Embryonic facial prominence (tissue), 1 donor: Measurements from ENCODE around the gene VWA5B1.
"Not testable (repeated sequence)": the region's sequence is repeated elsewhere in the genome, so short reads cannot be mapped to it uniquely, and the experiment has no call there.

ENCODE experiments used
- DNase-seq: peaks from one replicate; pipeline ENCODE4 v3.0.0-alpha.2; 2016; ENCODE audit errors: extremely low spot score

Gene VWA5B1

GRCh38 chr1:20280906-20281305 lies 9.8 kb upstream of the VWA5B1 start:
- no peak for DNase-seq

DNA sequence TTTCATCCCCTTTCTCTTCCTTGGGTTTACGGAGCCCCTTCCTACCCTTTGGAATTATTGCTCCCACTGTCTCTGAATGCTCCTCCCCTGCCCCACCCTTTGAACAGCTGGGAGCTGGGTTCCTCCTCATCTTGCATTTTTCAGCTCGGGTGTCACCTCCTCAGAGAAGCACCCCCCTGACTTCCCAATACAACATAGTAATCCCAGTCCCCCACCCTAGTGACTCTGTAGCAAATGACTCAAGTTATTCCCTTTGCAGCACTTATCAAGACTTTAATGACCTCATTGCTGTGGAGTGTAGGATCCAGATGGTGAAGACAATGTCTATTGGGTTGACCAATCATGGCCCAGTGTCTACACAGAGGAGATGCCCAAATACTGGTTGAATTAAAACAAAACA lies 8.9 kb upstream of the VWA5B1 start:
- no peak for DNase-seq

DNA sequence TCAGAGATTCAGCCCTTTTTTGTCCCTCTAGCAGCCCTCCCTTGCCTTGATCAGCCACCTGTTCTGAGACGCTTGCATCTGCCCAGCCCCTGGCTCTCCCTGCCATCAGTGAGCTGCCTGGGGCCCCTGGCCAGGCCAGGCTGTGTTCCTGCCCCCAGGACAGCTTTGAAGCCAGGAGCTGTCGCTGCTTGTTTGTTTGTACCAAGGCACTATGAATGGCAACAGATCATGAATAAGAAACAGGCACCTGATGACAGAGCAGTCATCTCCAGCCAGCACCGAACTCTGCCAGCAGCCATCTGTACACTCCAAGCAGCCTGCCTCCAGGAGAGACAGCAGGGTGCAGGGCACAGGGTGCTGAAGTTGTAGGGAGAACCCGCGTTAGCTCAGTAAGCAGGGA lies 8.1 kb upstream of the VWA5B1 start:
- no peak for DNase-seq

DNA sequence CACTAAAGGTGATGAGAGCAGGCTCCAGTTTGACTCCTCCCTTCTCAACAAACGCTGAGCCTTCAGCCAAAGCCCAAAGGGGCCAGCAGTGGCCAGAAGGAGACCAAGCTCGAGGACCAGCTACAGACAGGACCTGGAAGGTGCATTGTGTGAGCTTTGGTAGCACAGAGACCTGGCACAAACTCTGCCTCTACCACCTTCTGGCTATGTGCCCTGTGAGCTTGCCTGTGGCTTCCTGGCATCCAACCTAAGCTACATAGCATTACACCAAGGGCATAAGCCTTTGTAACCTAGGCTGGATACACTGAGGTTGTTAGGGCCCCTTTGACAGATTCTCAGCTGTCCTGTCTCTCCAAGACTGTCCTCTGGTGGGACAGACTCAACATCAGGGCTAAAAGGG lies 6.6 kb upstream of the VWA5B1 start:
- no peak for DNase-seq

GRCh38 chr1:20284625-20285024 lies 6.0 kb upstream of the VWA5B1 start:
- no peak for DNase-seq

GRCh38 chr1:20285510-20285909 lies 5.2 kb upstream of the VWA5B1 start:
- no peak for DNase-seq

GRCh38 chr1:20287696-20288095 lies 3.0 kb upstream of the VWA5B1 start:
- DNase-seq: not testable (repeated sequence)

- no peak for DNase-seq
These were observed 990 bp downstream of the VWA5B1 start for GRCh38 chr1:20291645-20292084.

DNA sequence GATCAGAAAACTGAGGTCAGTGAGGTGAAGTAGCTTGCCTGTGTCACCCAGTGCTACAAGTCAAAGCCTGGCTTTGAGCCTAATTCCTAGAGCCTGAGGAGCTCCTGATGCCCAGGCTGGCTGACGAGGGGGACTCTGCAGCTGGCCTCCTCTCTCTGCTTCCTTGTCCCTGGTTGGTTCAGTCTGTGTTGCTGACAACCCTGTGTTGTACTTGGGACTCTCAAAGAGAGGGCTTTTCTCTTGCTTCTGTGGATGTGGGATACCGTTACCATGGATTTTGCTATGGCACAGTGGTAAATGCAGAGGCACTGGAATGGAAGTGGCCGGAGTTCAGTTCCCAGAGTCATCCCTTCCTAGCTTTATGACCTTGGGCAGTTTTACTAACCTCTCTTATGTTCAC lies 8.0 kb downstream of the VWA5B1 start:
- no peak for DNase-seq

GRCh38 chr1:20301463-20302107 lies 10.9 kb downstream of the VWA5B1 start:
- DNase-seq: no peak

DNA sequence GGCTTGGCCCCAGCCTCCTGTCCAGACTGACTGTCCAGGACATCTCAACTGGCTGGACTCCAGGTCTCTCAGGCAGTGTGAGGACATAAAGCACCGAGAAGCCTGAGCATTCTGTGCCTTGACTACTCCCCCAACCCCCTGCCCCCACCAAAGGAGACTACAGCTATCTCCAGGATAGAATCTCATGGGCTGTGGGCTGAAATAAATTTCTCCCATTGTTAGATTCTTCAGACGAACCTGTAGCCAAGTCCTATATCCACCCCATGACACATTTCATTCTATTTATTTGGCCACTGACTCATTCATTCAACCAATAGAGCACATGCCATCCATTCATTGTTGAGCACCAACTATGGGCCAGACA lies 11.4 kb downstream of the VWA5B1 start:
- no peak for DNase-seq

GRCh38 chr1:20307026-20307425 lies 16.4 kb downstream of the VWA5B1 start:
- no peak for DNase-seq

- no peak for DNase-seq
These were observed 17.9 kb downstream of the VWA5B1 start for GRCh38 chr1:20308569-20308968.

- DNase-seq: no peak
These were observed 20.6 kb downstream of the VWA5B1 start for GRCh38 chr1:20311289-20311688.

DNA sequence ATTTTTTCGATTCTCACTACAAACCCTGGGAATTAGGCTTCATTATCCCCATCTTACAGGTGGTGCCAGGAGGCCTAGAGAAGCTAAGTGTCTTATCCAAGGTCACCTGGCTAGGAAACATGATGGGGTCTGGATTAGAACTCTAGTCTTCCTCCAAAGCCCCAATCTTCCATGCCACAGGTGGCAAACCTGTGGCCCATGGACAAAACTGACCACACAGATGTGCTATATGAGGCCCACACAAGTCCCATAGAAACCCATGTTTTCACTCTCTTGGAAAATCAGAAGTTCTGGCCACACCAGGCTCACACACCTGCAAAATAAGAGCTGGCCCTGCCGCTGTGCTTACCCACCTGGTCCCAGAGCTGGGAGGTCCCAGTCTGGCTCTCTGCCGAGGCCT lies 21.6 kb downstream of the VWA5B1 start:
- no peak for DNase-seq

- no peak for DNase-seq
These were observed 22.1 kb downstream of the VWA5B1 start for GRCh38 chr1:20312818-20313217.

- no peak for DNase-seq
These were observed 26.8 kb downstream of the VWA5B1 start for GRCh38 chr1:20317471-20317870.

DNA sequence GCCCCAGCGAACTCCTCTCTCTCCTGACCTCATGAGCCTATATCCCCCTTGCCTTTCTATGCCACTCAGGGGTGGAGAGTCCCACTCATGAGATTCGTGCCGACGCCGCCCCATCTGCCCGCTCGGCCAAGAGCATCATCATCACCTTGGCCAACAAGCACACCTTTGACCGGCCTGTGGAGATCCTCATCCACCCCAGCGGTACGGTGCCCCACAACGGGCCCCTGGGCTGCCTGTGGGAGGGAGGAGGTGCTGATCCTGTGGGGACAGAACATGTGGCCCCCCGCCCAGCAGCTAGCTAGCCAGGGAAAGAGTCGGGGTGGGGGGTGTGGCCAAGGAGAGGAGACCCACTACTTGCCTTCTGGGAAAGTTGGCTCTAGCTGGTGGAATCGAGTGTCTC lies 27.8 kb downstream of the VWA5B1 start:
- no peak for DNase-seq

DNA sequence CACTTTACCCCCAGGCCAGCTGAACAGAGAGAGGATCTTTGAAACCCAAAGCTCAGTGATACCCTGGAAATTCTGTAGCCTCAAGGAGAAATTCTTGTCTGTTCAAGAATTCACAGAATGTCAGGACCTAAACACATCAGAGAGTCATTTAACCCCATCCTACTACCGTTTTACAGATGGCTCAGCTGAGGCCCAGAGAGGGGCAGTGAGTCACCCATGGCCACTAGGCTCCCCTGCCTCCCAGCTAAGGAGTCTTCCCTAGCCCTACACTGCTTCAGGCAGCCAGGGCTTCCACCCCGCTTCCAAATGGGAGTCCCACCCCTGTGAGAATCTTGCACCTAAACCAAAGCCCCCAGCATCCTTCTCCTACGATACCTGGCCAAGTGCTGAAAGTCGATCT lies 28.3 kb downstream of the VWA5B1 start:
- no peak for DNase-seq

DNA sequence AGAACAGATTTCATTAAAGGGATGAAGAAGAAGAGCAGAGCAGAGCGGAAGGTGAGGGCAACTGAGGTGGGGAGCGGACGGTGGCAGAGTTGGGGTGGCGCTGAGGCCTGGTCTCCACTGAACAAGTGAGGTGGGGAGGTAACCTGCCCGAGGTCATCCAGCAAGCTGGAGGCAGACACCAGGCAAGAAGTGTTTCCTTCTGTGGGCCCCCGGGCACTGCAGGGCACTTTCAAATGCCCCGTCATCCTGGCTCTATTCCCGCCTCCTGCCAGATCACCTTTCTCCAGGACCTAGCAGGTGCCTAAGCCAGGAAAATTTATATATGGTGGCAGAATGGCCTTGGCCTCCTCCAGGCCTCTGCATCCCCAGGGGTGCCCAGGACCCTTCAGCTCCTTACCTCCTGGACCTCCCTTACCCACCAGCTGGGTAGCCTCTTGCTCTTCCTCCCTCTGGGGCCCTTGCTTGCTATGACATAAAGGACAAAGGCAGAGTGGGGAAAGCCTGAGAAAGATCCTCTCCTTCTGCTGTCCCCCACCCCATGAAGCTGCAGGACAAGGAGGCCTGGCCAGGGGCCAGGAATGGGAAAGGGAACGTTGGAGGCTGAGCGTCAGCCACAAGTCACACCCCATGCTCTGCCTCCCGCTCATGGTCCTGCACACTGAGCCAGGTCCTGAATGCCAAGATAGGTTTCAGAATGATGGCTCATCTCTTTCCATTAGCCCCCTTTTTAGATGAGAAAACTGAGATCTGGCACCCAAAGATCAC lies 29.0 kb downstream of the VWA5B1 start:
- DNase-seq: no peak

DNA sequence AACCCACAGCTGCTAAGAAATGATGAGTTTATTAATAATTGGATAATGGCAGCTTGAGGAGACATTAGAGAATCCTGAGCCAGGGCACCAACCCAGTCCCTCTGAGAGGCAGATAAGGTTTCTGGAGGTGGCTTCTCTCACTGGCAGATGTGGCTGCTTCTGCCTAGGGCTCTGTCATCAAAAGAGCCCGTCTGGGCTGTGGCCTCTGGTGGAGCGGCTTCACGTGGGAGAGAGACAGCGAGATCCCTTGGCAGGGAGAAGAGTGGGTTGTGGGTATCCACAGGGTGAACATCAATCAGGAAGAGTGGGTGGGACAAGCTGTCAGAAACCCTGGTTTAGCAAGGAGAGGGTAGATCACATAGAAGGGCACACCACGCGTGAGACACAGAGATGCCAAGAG lies 30.0 kb downstream of the VWA5B1 start:
- DNase-seq: no peak

DNA sequence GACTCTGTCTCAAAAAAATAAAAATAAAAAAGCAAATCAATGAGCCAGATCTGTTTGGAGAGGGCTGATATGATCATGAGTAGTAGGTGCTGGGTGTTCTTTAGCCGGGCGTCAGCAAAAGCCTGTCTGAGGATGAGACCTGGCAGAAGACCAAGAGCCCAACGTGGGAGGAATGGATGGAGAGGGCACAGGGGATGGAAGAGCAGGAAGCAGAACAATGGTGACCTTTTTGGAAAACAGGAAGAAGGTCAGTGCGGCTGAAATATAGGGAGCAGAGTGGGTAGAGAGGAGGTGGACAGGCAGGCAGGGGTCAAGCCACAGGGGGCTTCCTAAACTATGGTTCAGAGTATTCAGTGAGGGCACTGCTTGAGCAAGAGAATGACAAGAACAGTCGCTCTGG lies 30.9 kb downstream of the VWA5B1 start:
- DNase-seq: no peak

GRCh38 chr1:20322081-20322824 lies 31.6 kb downstream of the VWA5B1 start:
- no peak for DNase-seq
